GM19043 (cell line): Measurements from ENCODE around the gene ARL14EP.

Source experiments
- ATAC-seq: cut with Tn5 transposase; IDR thresholded peaks from one replicate; pipeline ENCODE4 v1.9.1; 2021; ENCODE audit warnings: low read depth; ENCODE audit not compliant: unreplicated experiment

ARL14EP gene

GRCh38 chr11:30368394-30368793 lies 45.5 kb downstream of the ARL14EP start:
- ATAC-seq, result no peak

- ATAC-seq, result no peak
Measured at GRCh38 chr11:30370164-30370563, 47.3 kb downstream of the ARL14EP start.

GRCh38 chr11:30377347-30377746 lies 54.4 kb downstream of the ARL14EP start:
- ATAC-seq, result no peak

GRCh38 chr11:30380846-30381245 lies 57.9 kb downstream of the ARL14EP start:
- ATAC-seq, result no peak

- no peak for ATAC-seq
Measured at GRCh38 chr11:30381879-30382278, 59.0 kb downstream of the ARL14EP start.
